Trophoblast cell (in vitro differentiated cells and primary cell): ENCODE data around the gene ADAMTSL1.

ENCODE experiments used
- DNase-seq, 2 donors: peaks; one replicate each; pipeline ENCODE4 v3.0.0-alpha.2; 2016
- H2AFZ ChIP-seq: 2 replicates; pipeline ENCODE4 v1.6.1; 2013; ENCODE audit warnings: low read length, moderate library complexity, mild to moderate bottlenecking; ENCODE audit not compliant: insufficient read depth, poor library complexity
- H2AK5ac ChIP-seq: 2 replicates; pipeline ENCODE4 v1.6.1; 2013; ENCODE audit warnings: mild to moderate bottlenecking, low read length
- H2BK120ac ChIP-seq: 2 replicates; pipeline ENCODE4 v1.6.1; 2013; ENCODE audit warnings: low read length, mild to moderate bottlenecking, moderate library complexity; ENCODE audit not compliant: insufficient read depth, poor library complexity
- H2BK12ac ChIP-seq: 2 replicates; pipeline ENCODE4 v1.6.1; 2013; ENCODE audit warnings: mild to moderate bottlenecking, low read length, moderate library complexity
- H2BK5ac ChIP-seq: 2 replicates; pipeline ENCODE4 v1.6.1; 2013; ENCODE audit warnings: low read length, low read depth, moderate library complexity, mild to moderate bottlenecking; ENCODE audit not compliant: poor library complexity
- H3K14ac ChIP-seq: 2 replicates; pipeline ENCODE4 v1.6.1; 2013; ENCODE audit warnings: mild to moderate bottlenecking, low read length
- H3K18ac ChIP-seq: 2 replicates; pipeline ENCODE4 v1.6.1; 2013; ENCODE audit warnings: mild to moderate bottlenecking, low read length
- H3K23ac ChIP-seq: 2 replicates; pipeline ENCODE4 v1.6.1; 2013; ENCODE audit warnings: low read length
- H3K27ac ChIP-seq: 2 replicates; pipeline ENCODE4 v1.5.1; 2013; ENCODE audit warnings: low read depth, mild to moderate bottlenecking, inconsistent platforms, low read length, moderate library complexity
- H3K27me3 ChIP-seq: 2 replicates; pipeline ENCODE4 v1.6.1; 2013; ENCODE audit warnings: inconsistent platforms, mild to moderate bottlenecking, low read length, moderate library complexity; ENCODE audit not compliant: insufficient read depth
- H3K36me3 ChIP-seq, 2 experiments: 1 replicate in 1 of 2; 2 replicates in 1 of 2; pipeline ENCODE4 v1.6.1; 2013; ENCODE audit warnings: low read length in 2 of 2, mild to moderate bottlenecking in 2 of 2, moderate library complexity in 1 of 2; ENCODE audit not compliant: insufficient read depth in 2 of 2, control insufficient read depth in 1 of 2
- H3K4ac ChIP-seq: 2 replicates; pipeline ENCODE4 v1.6.1; 2013; ENCODE audit warnings: low read depth, mild to moderate bottlenecking, low read length, moderate library complexity
- H3K4me1 ChIP-seq, 2 experiments: 1 replicate in 1 of 2; 2 replicates in 1 of 2; pipeline ENCODE4 v1.6.1; 2013; ENCODE audit warnings: low read length in 2 of 2, mild to moderate bottlenecking in 2 of 2, moderate library complexity in 1 of 2; ENCODE audit not compliant: insufficient read depth in 2 of 2, control insufficient read depth in 1 of 2
- H3K4me2 ChIP-seq: 2 replicates; pipeline ENCODE4 v1.6.1; 2013; ENCODE audit warnings: inconsistent platforms, mild to moderate bottlenecking, low read length, moderate library complexity
- H3K4me3 ChIP-seq: 2 replicates; pipeline ENCODE4 v1.5.1; 2013; ENCODE audit warnings: mild to moderate bottlenecking, low read depth, low read length, inconsistent platforms
- H3K79me1 ChIP-seq: one replicate; pipeline ENCODE4 v1.6.1; 2013; ENCODE audit warnings: low read length
- H3K79me2 ChIP-seq: 2 replicates; pipeline ENCODE4 v1.6.1; 2013; ENCODE audit warnings: low read length, mild to moderate bottlenecking; ENCODE audit not compliant: control insufficient read depth, insufficient read depth, poor library complexity
- H3K9ac ChIP-seq: 2 replicates; pipeline ENCODE4 v1.6.1; 2013; ENCODE audit warnings: mild to moderate bottlenecking, low read length
- H3K9me3 ChIP-seq: 2 replicates; pipeline ENCODE4 v1.6.1; 2013; ENCODE audit warnings: low read depth, mild to moderate bottlenecking, control low read depth, inconsistent platforms, low read length; ENCODE audit not compliant: insufficient read depth
- H4K12ac ChIP-seq: 2 replicates; pipeline ENCODE4 v1.6.1; 2013; ENCODE audit warnings: low read depth, mild to moderate bottlenecking, low read length, moderate library complexity
- H4K8ac ChIP-seq: 2 replicates; pipeline ENCODE4 v1.6.1; 2013; ENCODE audit warnings: low read depth, mild to moderate bottlenecking, low read length, moderate library complexity
- H4K91ac ChIP-seq: one replicate; pipeline ENCODE4 v1.6.1; 2013; ENCODE audit warnings: low read depth, mild to moderate bottlenecking, low read length, moderate library complexity
- WGBS: extraction: QIAGEN DNeasy Blood & Tissue Kit; methylation state at CpG from one replicate; pipeline ENCODE4 v1.1.7; 2013; ENCODE audit warnings: missing lambda C conversion rate; ENCODE audit not compliant: insufficient read length, insufficient coverage; ENCODE audit errors: extremely low coverage; 5-methylcytosine and 5-hydroxymethylcytosine counted together

Gene ADAMTSL1

GRCh38 chr9:18778147-18778546 lies 304.2 kb downstream of the ADAMTSL1 start:
- Histone ChIP-seq H4K12ac (no peak overlapping the region), H2BK5ac (no peak overlapping the region), H2BK12ac (no peak overlapping the region), H3K14ac (no peak overlapping the region), H2AFZ (no peak overlapping the region), H3K23ac (no peak overlapping the region), H3K79me2 (no peaks in the 10 kb centered on the region), H4K91ac (no peak overlapping the region), H2BK120ac (no peak overlapping the region), H3K27me3 (no peaks in the 10 kb centered on the region), H3K4me1 (no peaks in the 10 kb centered on the region), H3K18ac (no peak overlapping the region), H3K4ac (no peak overlapping the region), H3K79me1 (no peaks in the 10 kb centered on the region), H3K27ac (no peak overlapping the region), H3K4me3 (no peak overlapping the region), H3K36me3 (no peaks in the 10 kb centered on the region), H3K9me3 (peaks cover 8% of the 10 kb centered on the region), H2AK5ac (no peak overlapping the region), H4K8ac (no peak overlapping the region), H3K9ac (no peak overlapping the region), H3K4me2 (no peak overlapping the region)
- no CpG with 5 or more reads among the region's 2 CpGs for WGBS
- no peak for DNase-seq

GRCh38 chr9:18778846-18779245 lies 304.9 kb downstream of the ADAMTSL1 start:
- Histone ChIP-seq H2BK120ac (no peak overlapping the region), H4K91ac (no peak overlapping the region), H3K9me3 (peaks cover 8% of the 10 kb centered on the region), H2AFZ (no peak overlapping the region), H3K27ac (no peak overlapping the region), H4K12ac (no peak overlapping the region), H3K4me3 (no peak overlapping the region), H3K27me3 (no peaks in the 10 kb centered on the region), H3K23ac (no peak overlapping the region), H2AK5ac (no peak overlapping the region), H3K4me1 (no peaks in the 10 kb centered on the region), H3K18ac (no peak overlapping the region), H2BK12ac (no peak overlapping the region), H3K9ac (no peak overlapping the region), H3K14ac (no peak overlapping the region), H3K36me3 (no peaks in the 10 kb centered on the region), H4K8ac (no peak overlapping the region), H3K79me1 (no peaks in the 10 kb centered on the region), H3K4me2 (no peak overlapping the region), H3K4ac (no peak overlapping the region), H3K79me2 (no peaks in the 10 kb centered on the region), H2BK5ac (no peak overlapping the region)
- no peak for DNase-seq
- no CpG with 5 or more reads among the region's 2 CpGs for WGBS

- no peak for DNase-seq
- Histone ChIP-seq H3K36me3 (no peaks in the 10 kb centered on the region), H3K27me3 (no peaks in the 10 kb centered on the region), H3K79me2 (no peaks in the 10 kb centered on the region), H3K4me2 (no peak overlapping the region), H2BK120ac (no peak overlapping the region), H3K9ac (no peak overlapping the region), H3K4ac (no peak overlapping the region), H3K27ac (no peak overlapping the region), H2AK5ac (no peak overlapping the region), H3K4me3 (no peak overlapping the region), H4K91ac (no peak overlapping the region), H3K79me1 (no peaks in the 10 kb centered on the region), H4K12ac (no peak overlapping the region), H3K14ac (no peak overlapping the region), H2BK12ac (no peak overlapping the region), H4K8ac (no peak overlapping the region), H3K23ac (no peak overlapping the region), H3K9me3 (no peaks in the 10 kb centered on the region), H3K18ac (no peak overlapping the region), H2BK5ac (no peak overlapping the region), H3K4me1 (no peaks in the 10 kb centered on the region), H2AFZ (no peak overlapping the region)
- no CpG with 5 or more reads among the region's 3 CpGs for WGBS
Measured at GRCh38 chr9:18783909-18784308, 310.0 kb downstream of the ADAMTSL1 start.

- H3K18ac ChIP-seq, result no peak overlapping the region
- H3K4ac ChIP-seq, result no peak overlapping the region
- H2BK12ac ChIP-seq, result no peak overlapping the region
- DNase-seq, result no peak
- H2AFZ ChIP-seq, result no peak overlapping the region
- no peak overlapping the region for H3K27ac ChIP-seq
- H3K36me3 ChIP-seq, result no peaks in the 10 kb centered on the region
- no peak overlapping the region for H3K23ac ChIP-seq
- no peak overlapping the region for H3K4me3 ChIP-seq
- H3K4me1 ChIP-seq, result no peaks in the 10 kb centered on the region
- H3K9me3 ChIP-seq, result no peaks in the 10 kb centered on the region
- H4K91ac ChIP-seq, result no peak overlapping the region
- no peak overlapping the region for H2AK5ac ChIP-seq
- no peaks in the 10 kb centered on the region for H3K79me1 ChIP-seq
- no CpG with 5 or more reads among the region's 2 CpGs for WGBS
- H4K12ac ChIP-seq, result no peak overlapping the region
- no peaks in the 10 kb centered on the region for H3K27me3 ChIP-seq
- no peaks in the 10 kb centered on the region for H3K79me2 ChIP-seq
- H2BK5ac ChIP-seq, result no peak overlapping the region
- H2BK120ac ChIP-seq, result no peak overlapping the region
- H3K14ac ChIP-seq, result no peak overlapping the region
- H3K9ac ChIP-seq, result no peak overlapping the region
- H3K4me2 ChIP-seq, result no peak overlapping the region
- no peak overlapping the region for H4K8ac ChIP-seq
Measured at GRCh38 chr9:18785604-18786003, 311.7 kb downstream of the ADAMTSL1 start.
